Large intestine (tissue), 3 donors: ENCODE measurements around the gene CDKAL1. TPM values are rescaled to one million over a fixed set of nuclear protein-coding genes. Genes with fewer than 3 reads are reported as not detected.
A peak's percentile ranks its signal among the peaks of the same experiment; 100 is the strongest.

Source experiments
- DNase-seq, 2 donors: peaks; one replicate each; pipeline versions ENCODE4 v3.0.0 to v3.0.0-alpha.2; 2013
- H3K27ac ChIP-seq: one replicate; pipeline ENCODE4 v1.5.1; 2013; ENCODE audit warnings: low read length
- H3K27me3 ChIP-seq: 2 replicates; pipeline ENCODE4 v1.6.1; 2013; ENCODE audit warnings: low read length; ENCODE audit not compliant: control insufficient read depth, insufficient read depth
- H3K36me3 ChIP-seq: 2 replicates; pipeline ENCODE4 v1.6.1; 2013; ENCODE audit warnings: low read length; ENCODE audit not compliant: control insufficient read depth, insufficient read depth
- H3K4me1 ChIP-seq: one replicate; pipeline ENCODE4 v1.6.1; 2013; ENCODE audit warnings: low read length; ENCODE audit not compliant: control insufficient read depth, insufficient read depth
- H3K4me3 ChIP-seq: one replicate; pipeline ENCODE4 v1.5.1; 2013; ENCODE audit warnings: low read length
- H3K9me3 ChIP-seq: one replicate; pipeline ENCODE4 v1.6.1; 2013; ENCODE audit warnings: mild to moderate bottlenecking, low read depth, low read length, moderate library complexity; ENCODE audit not compliant: control insufficient read depth
- WGBS: methylation state at CpG from one replicate; pipeline ENCODE4 v1.1.5; 2013; ENCODE audit warnings: low lambda C conversion rate; ENCODE audit not compliant: insufficient coverage; 5-methylcytosine and 5-hydroxymethylcytosine counted together
- polyA plus RNA-seq: library from polyadenylated mRNA; unstranded; fragments of 120-200 nt; gene quantifications from one replicate; pipeline ENCODE4 v1.2.1, GENCODE V29; 2013

The CDKAL1 gene
- polyA plus RNA-seq, 1 donor = 10.3 TPM

DNA sequence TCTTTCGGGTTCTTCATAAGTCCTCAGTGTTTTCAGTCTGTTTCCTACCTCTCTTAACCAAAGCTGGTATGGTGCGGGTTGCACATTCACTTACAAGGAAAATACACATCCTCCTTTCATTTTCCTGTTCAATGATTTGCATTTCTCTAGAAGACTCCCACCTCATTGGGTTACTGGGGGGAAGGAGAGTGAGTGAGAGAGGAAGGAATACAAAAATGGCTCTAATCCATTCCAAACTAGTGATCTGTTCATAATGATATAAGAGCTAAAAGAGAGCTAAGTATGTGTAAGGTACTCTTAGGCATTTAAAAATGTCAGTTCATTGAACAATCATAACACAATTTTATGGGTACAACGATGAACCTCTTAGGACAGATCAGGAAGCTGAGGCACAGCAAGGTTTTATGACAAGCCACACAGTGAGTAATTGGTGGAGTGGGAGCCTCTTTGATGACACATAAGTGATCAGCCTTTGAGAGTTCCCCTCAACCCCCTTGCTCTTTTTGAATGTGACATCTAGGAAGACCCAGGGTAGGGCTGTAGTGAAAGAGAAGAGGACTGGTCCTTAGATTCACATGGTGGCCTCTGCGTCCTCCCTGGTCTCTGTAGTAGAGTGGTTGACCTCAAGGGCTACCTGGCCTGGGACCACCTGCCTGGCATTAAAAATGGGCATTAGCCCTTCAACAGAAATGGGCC, 730.9 kb downstream of the CDKAL1 start:
- Histone ChIP-seq H3K27me3 (no peaks in the 10 kb centered on the region), H3K9me3 (no peaks in the 10 kb centered on the region), H3K4me1 (no peaks in the 10 kb centered on the region), H3K4me3 (no peak overlapping the region), H3K36me3 (no peaks in the 10 kb centered on the region), H3K27ac (no peak overlapping the region)
- no peak for DNase-seq
- WGBS = 100% methylated on average over 1 of the region's 4 CpGs

DNA sequence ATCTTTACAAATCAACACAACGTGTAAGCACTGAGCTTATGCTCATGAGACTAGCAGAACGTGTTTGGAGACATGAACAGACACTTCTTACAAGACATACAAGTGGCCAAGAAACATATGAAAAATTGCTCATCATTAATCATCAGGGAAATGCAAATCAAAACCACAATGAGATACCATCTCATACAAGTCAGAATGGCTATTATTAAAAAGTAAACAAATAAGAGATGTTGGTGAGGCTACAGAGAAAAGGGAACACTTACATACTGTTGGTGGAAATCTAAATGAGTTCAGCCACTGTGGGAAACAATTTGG, 731.4 kb downstream of the CDKAL1 start:
- no peaks in the 10 kb centered on the region for H3K27me3 ChIP-seq
- H3K36me3 ChIP-seq = no peaks in the 10 kb centered on the region
- DNase-seq = no peak
- WGBS = 86% methylated on average over 1 of the region's 2 CpGs
- no peaks in the 10 kb centered on the region for H3K4me1 ChIP-seq
- H3K9me3 ChIP-seq = no peaks in the 10 kb centered on the region
- H3K27ac ChIP-seq = no peak overlapping the region
- no peak overlapping the region for H3K4me3 ChIP-seq

DNA sequence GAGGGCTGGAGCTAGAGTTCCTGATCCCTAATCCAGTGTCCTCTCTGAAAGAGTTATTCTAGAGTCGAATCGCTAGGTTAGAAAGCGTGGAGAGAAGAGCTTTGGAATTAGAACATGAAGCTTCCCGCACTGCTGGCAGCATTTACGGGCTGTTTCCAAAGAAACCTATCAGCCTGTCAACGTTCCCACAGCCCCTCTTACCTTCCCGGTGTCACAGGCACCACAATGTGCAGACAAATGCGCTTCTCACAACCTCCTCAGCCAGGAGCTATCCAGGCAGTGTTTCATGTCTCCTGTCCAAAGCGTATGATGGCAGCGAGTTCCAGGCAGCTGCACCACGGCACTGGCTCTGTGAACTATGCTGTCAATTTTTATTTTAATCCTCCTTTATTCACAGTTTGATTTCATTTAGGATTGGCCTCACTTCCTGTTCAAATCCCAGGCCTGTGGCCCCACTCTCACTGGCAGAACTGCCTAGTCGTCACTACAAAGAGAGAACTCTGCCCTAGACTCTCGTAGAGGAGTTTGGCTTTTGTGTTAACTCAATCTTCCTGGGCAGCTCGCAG, 736.5 kb downstream of the CDKAL1 start:
- WGBS = no CpG with 5 or more reads among the region's 14 CpGs
- DNase-seq = peak in 1 of 2 donors; percentile 37
- H3K27me3 ChIP-seq = no peaks in the 10 kb centered on the region

DNA sequence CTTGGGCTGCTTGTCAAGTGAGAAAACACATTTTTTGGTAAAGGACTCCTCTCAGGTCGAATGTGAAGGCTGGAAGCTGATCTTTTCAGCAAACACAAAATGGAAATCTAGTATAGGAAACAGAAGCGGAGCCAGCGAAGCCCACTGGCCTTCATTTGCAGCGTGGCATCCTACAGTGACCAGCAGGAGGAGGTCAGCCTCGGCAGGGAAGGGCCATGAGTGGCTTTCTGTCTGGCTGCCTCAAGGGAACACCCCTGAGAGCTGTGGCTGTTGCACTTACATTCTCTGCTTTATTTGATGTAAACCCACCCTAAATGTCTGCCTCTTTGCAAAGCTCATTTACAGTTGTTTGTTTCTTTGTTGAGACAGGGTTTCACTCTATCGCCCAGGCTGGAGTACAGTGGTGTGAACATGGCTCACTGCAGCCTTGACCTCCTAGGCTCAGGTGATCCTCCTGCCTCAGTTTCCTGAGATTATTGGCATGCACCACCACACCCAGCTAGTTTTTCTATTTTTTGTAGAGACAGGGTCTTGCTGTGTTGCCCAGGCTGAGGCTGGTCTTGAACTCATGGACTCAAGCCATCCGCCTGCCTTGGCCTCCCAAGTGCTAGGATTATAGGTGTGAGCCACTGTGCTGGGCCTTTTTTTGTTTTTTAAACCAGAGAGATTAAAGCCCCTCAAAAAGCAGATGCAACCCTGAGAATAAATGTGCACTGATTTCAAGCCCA, 737.3 kb downstream of the CDKAL1 start:
- DNase-seq = no peak
- no peak overlapping the region for H3K27ac ChIP-seq
- H3K27me3 ChIP-seq = no peaks in the 10 kb centered on the region
- no peaks in the 10 kb centered on the region for H3K4me1 ChIP-seq
- H3K36me3 ChIP-seq = no peaks in the 10 kb centered on the region
- H3K9me3 ChIP-seq = no peaks in the 10 kb centered on the region
- WGBS = no CpG with 5 or more reads among the region's 7 CpGs
- H3K4me3 ChIP-seq = no peak overlapping the region

More for the DNA sequence above, 736.5 kb downstream of the CDKAL1 start:
- Histone ChIP-seq H3K36me3 (no peaks in the 10 kb centered on the region), H3K27ac (no peak overlapping the region), H3K9me3 (no peaks in the 10 kb centered on the region), H3K4me3 (no peak overlapping the region), H3K4me1 (no peaks in the 10 kb centered on the region)

DNA sequence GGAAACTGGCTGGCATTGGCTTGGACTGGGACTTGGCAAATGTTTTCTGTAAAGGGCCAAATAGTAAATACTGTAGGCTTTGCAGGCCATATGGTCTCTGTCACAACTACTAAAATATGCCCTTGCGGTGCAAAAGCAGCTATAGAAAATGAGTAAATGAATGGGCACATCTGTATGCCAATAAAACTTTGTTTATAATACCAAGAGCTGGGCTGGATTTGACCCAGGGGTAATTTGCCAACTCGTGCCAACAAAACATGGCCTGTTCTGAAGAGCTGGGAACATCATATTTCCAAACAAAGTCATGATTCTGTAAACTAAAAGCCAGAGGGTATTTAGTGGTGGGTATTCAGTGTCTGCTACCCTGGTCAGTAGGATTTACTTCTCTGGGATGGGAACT, 739.2 kb downstream of the CDKAL1 start:
- Histone ChIP-seq H3K4me3 (no peak overlapping the region), H3K27ac (no peak overlapping the region), H3K4me1 (peaks cover 3% of the 10 kb centered on the region), H3K27me3 (no peaks in the 10 kb centered on the region), H3K36me3 (no peaks in the 10 kb centered on the region), H3K9me3 (no peaks in the 10 kb centered on the region)
- no peak for DNase-seq
- no CpG with 5 or more reads among the region's 2 CpGs for whole genome bisulfite sequencing

DNA sequence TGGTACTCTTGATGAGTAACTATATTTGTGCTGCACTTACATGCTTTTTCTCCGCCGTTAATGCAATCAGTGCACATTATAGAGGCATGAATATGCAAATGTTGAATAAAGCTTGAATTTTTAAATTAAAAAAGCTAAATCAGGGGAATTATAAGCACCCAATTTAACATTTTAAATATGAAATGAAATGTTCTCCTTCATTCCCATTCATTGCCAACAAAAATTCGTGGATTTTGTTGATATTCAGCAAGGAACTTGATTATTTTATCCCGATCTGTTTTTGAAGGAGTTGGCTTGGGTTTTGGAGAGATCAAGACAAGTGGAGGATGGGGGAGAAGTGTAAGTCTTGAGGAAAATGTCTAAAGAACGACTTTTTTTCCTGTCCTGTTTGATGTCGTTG, 740.6 kb downstream of the CDKAL1 start:
- H3K27me3 ChIP-seq = no peaks in the 10 kb centered on the region
- peaks cover 3% of the 10 kb centered on the region for H3K4me1 ChIP-seq
- no peaks in the 10 kb centered on the region for H3K9me3 ChIP-seq
- 80% methylated on average over 2 of the region's 6 CpGs for WGBS
- no peak overlapping the region for H3K4me3 ChIP-seq
- no peak overlapping the region for H3K27ac ChIP-seq
- no peaks in the 10 kb centered on the region for H3K36me3 ChIP-seq
- DNase-seq = no peak

DNA sequence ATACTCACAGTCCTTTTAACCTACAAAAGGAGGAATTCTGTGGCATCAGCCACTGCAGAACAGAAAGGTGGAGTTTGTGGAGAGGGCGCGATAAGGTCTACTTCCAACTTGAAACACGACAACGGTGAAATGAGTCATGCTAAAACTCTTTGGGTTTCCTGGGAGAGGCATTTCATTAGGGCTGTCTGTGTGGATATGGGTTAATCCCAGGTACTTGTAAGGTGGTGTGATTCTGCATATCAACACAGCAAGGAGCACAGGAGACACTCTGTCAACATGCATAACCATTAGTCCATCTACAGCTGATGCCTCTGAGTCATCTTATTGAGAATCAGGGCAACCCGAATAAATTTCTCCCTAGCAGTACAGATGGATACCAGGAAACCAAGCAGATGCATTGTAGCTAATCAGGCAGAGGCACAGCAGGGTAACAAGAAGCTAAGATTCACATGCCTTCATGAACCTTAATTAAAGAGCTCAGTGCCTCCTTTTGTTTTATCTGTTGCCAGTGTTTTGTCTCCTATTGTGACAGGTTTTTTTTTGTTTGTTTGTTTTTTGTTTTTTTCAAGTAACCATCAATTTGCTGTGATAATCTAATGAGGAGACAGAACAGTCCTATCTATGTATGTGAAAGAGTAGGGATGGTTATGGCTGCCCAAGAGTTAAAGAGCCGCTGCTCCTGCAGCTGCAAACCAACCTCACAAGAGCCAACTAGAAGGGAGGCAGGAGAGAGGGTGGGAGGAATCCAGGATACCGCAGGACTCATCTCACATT, 743.5 kb downstream of the CDKAL1 start:
- WGBS = 17% methylated on average over 1 of the region's 7 CpGs
- peak in 1 of 2 donors; percentile 44 for DNase-seq

DNA sequence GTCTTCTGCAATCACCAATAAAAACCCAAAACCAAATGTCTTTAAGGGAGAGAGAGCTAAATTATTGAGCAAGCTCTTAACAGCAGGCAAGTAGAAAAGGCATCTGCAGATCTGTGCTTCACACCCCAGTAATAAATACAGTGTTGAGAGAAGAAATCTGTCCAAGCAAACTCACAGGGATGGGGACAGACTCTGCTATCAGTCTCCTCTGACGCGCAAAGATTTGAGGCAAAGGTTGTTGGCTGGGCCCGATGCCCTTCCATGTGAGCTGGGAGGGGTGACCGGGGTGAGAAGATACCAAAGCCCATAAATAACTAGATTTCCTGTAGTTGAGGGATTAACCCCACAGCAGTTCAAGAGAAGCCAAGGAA, 744.1 kb downstream of the CDKAL1 start:
- Histone ChIP-seq H3K4me1 (peaks cover 7% of the 10 kb centered on the region), H3K4me3 (no peak overlapping the region), H3K36me3 (no peaks in the 10 kb centered on the region), H3K27ac (peak overlapping the region; percentile 5), H3K27me3 (no peaks in the 10 kb centered on the region), H3K9me3 (no peaks in the 10 kb centered on the region)
- peak; percentile 77 to 90 for DNase-seq
- WGBS = no CpG with 5 or more reads among the region's 4 CpGs

More for the DNA sequence above, 743.5 kb downstream of the CDKAL1 start:
- Histone ChIP-seq H3K27ac (no peak overlapping the region), H3K9me3 (no peaks in the 10 kb centered on the region), H3K4me1 (peaks cover 7% of the 10 kb centered on the region), H3K36me3 (no peaks in the 10 kb centered on the region), H3K27me3 (no peaks in the 10 kb centered on the region), H3K4me3 (no peak overlapping the region)

DNA sequence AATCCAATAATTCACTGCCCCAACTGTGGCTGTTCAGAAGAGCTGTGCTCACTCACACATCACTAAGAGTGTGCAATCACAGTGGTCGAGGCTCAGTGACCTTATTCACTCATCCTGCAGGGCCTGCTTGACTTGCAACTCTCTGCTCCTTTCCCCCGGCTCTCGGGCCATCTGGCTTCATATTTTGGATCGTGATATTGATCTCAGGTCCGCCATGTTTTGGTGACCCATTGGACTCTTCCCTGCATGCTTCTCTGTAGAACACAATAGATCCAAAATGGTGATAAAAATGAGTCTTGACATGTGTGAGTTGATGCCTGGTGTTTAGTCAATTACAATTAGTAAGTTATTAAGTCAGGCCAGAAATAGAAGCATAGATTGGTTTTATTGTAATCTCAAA, 745.4 kb downstream of the CDKAL1 start:
- Histone ChIP-seq H3K9me3 (no peaks in the 10 kb centered on the region), H3K27me3 (no peaks in the 10 kb centered on the region), H3K27ac (no peak overlapping the region), H3K4me3 (no peak overlapping the region), H3K4me1 (peaks cover 7% of the 10 kb centered on the region), H3K36me3 (no peaks in the 10 kb centered on the region)
- WGBS = no CpG with 5 or more reads among the region's 5 CpGs
- no peak for DNase-seq

DNA sequence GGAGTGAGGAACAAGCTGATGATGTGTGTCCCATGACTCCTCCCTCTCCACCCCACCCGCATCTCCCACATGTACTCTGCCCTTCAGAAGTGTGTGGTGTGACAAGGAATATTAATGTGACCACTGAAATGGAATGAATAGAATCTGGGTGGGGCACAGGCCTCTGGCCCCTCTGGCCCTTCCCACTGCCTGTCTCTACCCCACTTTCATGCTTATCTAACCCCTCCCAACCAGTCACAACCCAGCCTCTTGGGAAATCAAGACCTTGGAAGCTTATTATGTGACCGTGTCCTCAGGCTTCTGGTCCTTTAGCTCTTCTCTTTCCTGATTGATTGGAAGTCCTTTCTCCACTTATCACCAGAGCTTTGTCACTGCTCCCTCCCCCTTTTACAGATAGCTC, 747.1 kb downstream of the CDKAL1 start:
- Histone ChIP-seq H3K36me3 (no peaks in the 10 kb centered on the region), H3K27me3 (no peaks in the 10 kb centered on the region), H3K9me3 (no peaks in the 10 kb centered on the region), H3K27ac (no peak overlapping the region), H3K4me1 (peaks cover 7% of the 10 kb centered on the region), H3K4me3 (no peak overlapping the region)
- peak; percentile 82 to 90 for DNase-seq
- no CpG with 5 or more reads among the region's 2 CpGs for WGBS
